ENCODE results near the gene CTSC. TPM values are rescaled to one million over a fixed set of nuclear protein-coding genes. Genes with fewer than 3 reads are reported as not detected.

The CTSC gene
- total RNA-seq, 4 donors from 2014 or later: 41.2 to 84.6 (median 46.0) TPM

DNA sequence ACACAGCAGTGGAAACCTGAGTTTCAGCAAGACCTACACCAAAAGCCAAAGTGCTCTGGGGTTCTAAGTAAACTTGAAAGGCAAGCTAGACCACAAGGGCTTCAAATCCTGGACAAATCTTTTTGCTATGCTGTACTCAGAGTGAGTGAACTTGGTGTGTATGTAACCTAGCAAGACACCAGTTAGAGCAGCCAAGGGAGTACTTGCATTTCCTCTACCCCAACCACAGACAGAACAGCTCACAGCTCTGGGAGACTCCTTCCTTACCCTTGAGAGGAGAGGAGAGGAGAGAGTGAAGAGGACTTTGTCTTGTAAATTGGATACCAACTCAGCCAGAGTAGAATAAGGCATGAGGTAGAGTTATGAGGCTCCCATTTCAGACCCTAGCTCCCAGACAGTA lies 71.4 kb downstream of the CTSC start:
- DNase-seq (ENCODE audit: low spot score in 2 of 2): no peak
- Histone ChIP-seq H3K36me3 (peaks cover 0 to 32% (median 0%) of the 10 kb centered on the region in 3 donors), H3K9me3 (peaks cover 0 to 5% (median 0%) of the 10 kb centered on the region in 4 donors), H3K4me3 (no peak overlapping the region), H3K4me1 (no peaks in the 10 kb centered on the region), H3K27ac (no peak overlapping the region), H3K27me3 (no peaks in the 10 kb centered on the region)
- TF ChIP-seq, protein P1, sequence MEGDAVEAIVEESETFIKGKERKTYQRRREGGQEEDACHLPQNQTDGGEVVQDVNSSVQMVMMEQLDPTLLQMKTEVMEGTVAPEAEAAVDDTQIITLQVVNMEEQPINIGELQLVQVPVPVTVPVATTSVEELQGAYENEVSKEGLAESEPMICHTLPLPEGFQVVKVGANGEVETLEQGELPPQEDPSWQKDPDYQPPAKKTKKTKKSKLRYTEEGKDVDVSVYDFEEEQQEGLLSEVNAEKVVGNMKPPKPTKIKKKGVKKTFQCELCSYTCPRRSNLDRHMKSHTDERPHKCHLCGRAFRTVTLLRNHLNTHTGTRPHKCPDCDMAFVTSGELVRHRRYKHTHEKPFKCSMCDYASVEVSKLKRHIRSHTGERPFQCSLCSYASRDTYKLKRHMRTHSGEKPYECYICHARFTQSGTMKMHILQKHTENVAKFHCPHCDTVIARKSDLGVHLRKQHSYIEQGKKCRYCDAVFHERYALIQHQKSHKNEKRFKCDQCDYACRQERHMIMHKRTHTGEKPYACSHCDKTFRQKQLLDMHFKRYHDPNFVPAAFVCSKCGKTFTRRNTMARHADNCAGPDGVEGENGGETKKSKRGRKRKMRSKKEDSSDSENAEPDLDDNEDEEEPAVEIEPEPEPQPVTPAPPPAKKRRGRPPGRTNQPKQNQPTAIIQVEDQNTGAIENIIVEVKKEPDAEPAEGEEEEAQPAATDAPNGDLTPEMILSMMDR (IDR thresholded peaks at IDR 0.05): no peak
- no peak for TF ChIP-seq POLR2A (IDR thresholded peaks at IDR 0.05)
- no peak for TF ChIP-seq EP300 (IDR thresholded peaks at IDR 0.05)

GRCh38 chr11:88259431-88259830 lies 78.1 kb downstream of the CTSC start:
- peaks cover 0 to 19% (median 0%) of the 10 kb centered on the region in 3 donors for H3K36me3 ChIP-seq
- H3K9me3 ChIP-seq: peaks cover 0 to 47% (median 21%) of the 10 kb centered on the region in 4 donors
- no peak overlapping the region for H3K4me3 ChIP-seq
- H3K4me1 ChIP-seq: no peaks in the 10 kb centered on the region
- no peak overlapping the region for H3K27ac ChIP-seq
- H3K27me3 ChIP-seq: no peaks in the 10 kb centered on the region
- no peak for DNase-seq (ENCODE audit: low spot score in 2 of 2)
- TF ChIP-seq POLR2A (IDR thresholded peaks at IDR 0.05) (no peak), EP300 (IDR thresholded peaks at IDR 0.05) (no peak)
- TF ChIP-seq, protein P1 (IDR thresholded peaks at IDR 0.05): no peak

- no peak for DNase-seq (ENCODE audit: low spot score in 2 of 2)
- TF ChIP-seq, protein P1 (IDR thresholded peaks at IDR 0.05): no peak
- TF ChIP-seq EP300 (IDR thresholded peaks at IDR 0.05) (no peak), POLR2A (IDR thresholded peaks at IDR 0.05) (no peak)
These were observed 85.3 kb downstream of the CTSC start for GRCh38 chr11:88252208-88252607.

DNA sequence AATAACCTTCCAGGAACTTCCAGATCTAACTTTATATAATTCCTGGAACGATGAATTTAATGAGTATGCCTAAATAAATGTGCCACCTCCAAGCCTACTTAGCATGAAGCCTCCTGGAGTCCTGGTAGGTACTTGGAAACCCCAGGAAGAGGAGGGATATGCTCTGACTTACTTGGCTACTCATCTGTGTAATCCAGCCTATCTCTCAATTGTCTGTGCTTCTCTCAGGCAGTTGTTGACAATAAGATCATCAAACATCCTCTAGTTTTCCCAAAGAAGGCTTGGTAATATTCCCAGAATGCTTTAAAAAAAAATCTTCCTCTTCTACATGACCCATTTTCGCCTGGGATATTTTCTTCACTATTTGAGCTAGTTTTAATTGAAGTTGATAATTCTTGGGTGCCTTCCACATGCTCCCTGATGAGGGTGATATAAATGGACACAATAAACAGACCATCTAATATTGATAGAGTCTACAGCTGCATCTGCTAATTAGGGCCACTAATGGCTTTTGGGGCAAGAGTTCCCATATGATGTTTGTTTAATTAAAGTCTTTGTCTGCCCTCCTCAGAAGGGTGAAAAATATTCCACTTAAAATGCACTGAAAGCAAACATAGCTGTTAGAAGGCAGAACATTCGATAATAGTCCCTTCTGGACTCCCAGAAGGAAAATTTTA lies 86.8 kb downstream of the CTSC start:
- no peak for TF ChIP-seq POLR2A (IDR thresholded peaks at IDR 0.05)
- no peak for TF ChIP-seq EP300 (IDR thresholded peaks at IDR 0.05)
- Histone ChIP-seq H3K4me3 (no peak overlapping the region), H3K36me3 (no peaks in the 10 kb centered on the region), H3K9me3 (peaks cover 0 to 2% (median 1%) of the 10 kb centered on the region in 4 donors), H3K27me3 (no peaks in the 10 kb centered on the region), H3K27ac (no peak overlapping the region), H3K4me1 (no peaks in the 10 kb centered on the region)
- WGBS, 2 donors: 69 to 72% methylated on average over 3 of the region's 3 CpGs
- DNase-seq (ENCODE audit: low spot score in 2 of 2): no peak

More at GRCh38 chr11:88252208-88252607, 85.3 kb downstream of the CTSC start:
- H3K4me1 ChIP-seq: no peaks in the 10 kb centered on the region
- no peak overlapping the region for H3K27ac ChIP-seq
- no peaks in the 10 kb centered on the region for H3K36me3 ChIP-seq
- no peak overlapping the region for H3K4me3 ChIP-seq
- H3K9me3 ChIP-seq: peaks cover 0 to 15% (median 5%) of the 10 kb centered on the region in 4 donors
- H3K27me3 ChIP-seq: no peaks in the 10 kb centered on the region

DNA sequence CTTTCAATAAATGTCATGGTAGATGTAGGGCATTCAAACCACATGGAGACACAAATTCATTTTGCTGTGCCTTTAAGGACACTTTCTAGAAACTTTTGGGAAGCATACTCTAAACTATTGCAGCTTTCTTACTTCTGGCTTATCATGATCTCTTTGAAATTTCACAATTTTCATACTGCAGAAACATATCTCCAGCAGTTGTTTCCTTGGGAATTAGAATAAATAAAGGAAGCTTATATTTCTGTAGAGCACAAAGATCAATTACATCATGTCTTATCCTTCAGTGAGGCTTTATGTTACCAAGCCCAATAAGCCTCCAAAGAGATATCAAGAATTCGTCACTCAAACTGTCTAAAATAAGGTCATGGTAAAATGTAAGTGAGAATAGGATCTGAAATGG lies 87.8 kb downstream of the CTSC start:
- H3K9me3 ChIP-seq: no peaks in the 10 kb centered on the region
- H3K27me3 ChIP-seq: no peaks in the 10 kb centered on the region
- 79 to 81% methylated on average over 1 of the region's 1 CpG for WGBS, 2 donors
- no peaks in the 10 kb centered on the region for H3K4me1 ChIP-seq
- H3K27ac ChIP-seq: no peak overlapping the region
- TF ChIP-seq EP300 (IDR thresholded peaks at IDR 0.05): no peak
- no peak for TF ChIP-seq POLR2A (IDR thresholded peaks at IDR 0.05)
- TF ChIP-seq, protein P1 (IDR thresholded peaks at IDR 0.05): no peak
- no peak for DNase-seq (ENCODE audit: low spot score in 2 of 2)
- H3K4me3 ChIP-seq: no peak overlapping the region
- no peaks in the 10 kb centered on the region for H3K36me3 ChIP-seq
